ENCODE data around the gene DHX9. TPM values are rescaled to one million over a fixed set of nuclear protein-coding genes. Genes with fewer than 3 reads are reported as not detected.

The DHX9 gene
- total RNA-seq, 1 experiment from 2014 or later, result 220 TPM

- no peak overlapping the region for H2AFZ ChIP-seq (ENCODE audit: low read depth, low read length, poor library complexity, severe bottlenecking)
- no peaks in the 10 kb centered on the region for H3K9me2 ChIP-seq (ENCODE audit: insufficient read depth)
- TF ChIP-seq, protein P1, sequence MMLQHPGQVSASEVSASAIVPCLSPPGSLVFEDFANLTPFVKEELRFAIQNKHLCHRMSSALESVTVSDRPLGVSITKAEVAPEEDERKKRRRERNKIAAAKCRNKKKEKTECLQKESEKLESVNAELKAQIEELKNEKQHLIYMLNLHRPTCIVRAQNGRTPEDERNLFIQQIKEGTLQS (IDR thresholded peaks at IDR 0.05), result no peak
- TF ChIP-seq ZFX (IDR thresholded peaks at IDR 0.05) (no peak), CEBPB (IDR thresholded peaks at IDR 0.05; ENCODE audit: low read depth) (no peak), ZBTB33 (IDR thresholded peaks at IDR 0.05; ENCODE audit: extremely low read depth, insufficient replicate concordance, low read length) (no peak), ELF1 (IDR thresholded peaks at IDR 0.05; ENCODE audit: borderline replicate concordance, low read depth) (no peak)
- intact Hi-C loops (cut with micrococcal nuclease), result no loop called here
- H3K9me3 ChIP-seq (ENCODE audit: control insufficient read depth in 1 of 2, insufficient read depth in 1 of 2, low read depth in 1 of 2, low read length in 2 of 2), result no peaks in the 10 kb centered on the region
- H3K27ac ChIP-seq (ENCODE audit: low read depth, low read length), result no peak overlapping the region
- peaks cover 99% of the 10 kb centered on the region for H3K79me2 ChIP-seq (ENCODE audit: insufficient read depth, low read length)
- no peak overlapping the region for H3K9ac ChIP-seq (ENCODE audit: low read length)
- peaks cover 26% of the 10 kb centered on the region; the same call in 1 of the 2 replicates for H4K20me1 ChIP-seq (ENCODE audit: insufficient read depth)
- no peaks in the 10 kb centered on the region for H3K4me1 ChIP-seq (ENCODE audit: control insufficient read depth in 1 of 2, insufficient read depth in 2 of 2, low read length in 2 of 2)
- CTCF ChIA-PET, result no interaction called here
- no peak overlapping the region for H3K4me3 ChIP-seq (replicated peaks in 1 of 2; ENCODE audit: low read depth in 1 of 2, low read length in 2 of 2)
- DNase-seq (ENCODE audit: low read depth, low spot score) (no peak), ATAC-seq (no peak)
- no peaks in the 10 kb centered on the region for H3K27me3 ChIP-seq (ENCODE audit: insufficient read depth, low read length)
- RAD21 ChIA-PET (ENCODE audit: low non-redundant PET in 1 of 2, low total read pairs in 2 of 2, uncharacterized antibody in 2 of 2, unreplicated experiment in 2 of 2), result no interaction called here
- no TSS peak for BruUV-seq (replicated peaks)
- no peak overlapping the region for H3K4me2 ChIP-seq (ENCODE audit: low read length)
- H3K36me3 ChIP-seq (ENCODE audit: control insufficient read depth in 1 of 2, insufficient read depth in 2 of 2, low read length in 2 of 2), result peaks cover 90 to 95% of the 10 kb centered on the region in 2 experiments
- POLR2A ChIA-PET, result no interaction called here
Measured at GRCh38 chr1:182863940-182864339, 24.8 kb downstream of the DHX9 start.

DNA sequence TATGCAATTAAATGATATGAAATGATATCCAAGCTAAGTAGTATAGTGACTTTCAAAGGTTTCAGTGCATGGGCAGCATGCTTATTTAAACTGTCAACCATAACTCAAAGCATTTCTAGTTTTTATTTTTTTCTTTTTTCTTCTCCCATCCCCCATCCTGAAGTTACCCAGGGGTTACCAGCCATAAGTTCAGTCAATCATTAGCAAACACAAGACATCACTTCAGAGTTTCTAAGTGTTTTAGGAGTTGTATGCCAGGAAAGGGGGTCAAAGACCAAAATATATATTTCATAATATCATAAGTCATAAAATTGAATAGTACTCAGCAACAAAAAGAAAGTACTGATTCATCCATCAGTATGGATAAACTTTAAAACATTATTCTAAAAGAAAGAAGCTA is 28.7 kb downstream of the DHX9 start:
- no TSS peak for BruUV-seq (replicated peaks)

More for the DNA sequence above, 28.7 kb downstream of the DHX9 start:
- H3K9me3 ChIP-seq (ENCODE audit: control insufficient read depth in 1 of 2, insufficient read depth in 1 of 2, low read depth in 1 of 2, low read length in 2 of 2), result no peaks in the 10 kb centered on the region
- ChIA-PET POLR2A (no interaction called here), RAD21 (ENCODE audit: low non-redundant PET in 1 of 2, low total read pairs in 2 of 2, uncharacterized antibody in 2 of 2, unreplicated experiment in 2 of 2) (no interaction called here), CTCF (no interaction called here)
- no peaks in the 10 kb centered on the region for H3K9me2 ChIP-seq (ENCODE audit: insufficient read depth)
- ATAC-seq, result no peak
- no peaks in the 10 kb centered on the region for H3K4me1 ChIP-seq (ENCODE audit: control insufficient read depth in 1 of 2, insufficient read depth in 2 of 2, low read length in 2 of 2)
- H4K20me1 ChIP-seq (ENCODE audit: insufficient read depth), result peaks cover 22% of the 10 kb centered on the region; the same call in 1 of the 2 replicates
- H3K36me3 ChIP-seq (ENCODE audit: control insufficient read depth in 1 of 2, insufficient read depth in 2 of 2, low read length in 2 of 2), result peaks cover 92 to 93% of the 10 kb centered on the region in 2 experiments
- no peaks in the 10 kb centered on the region for H3K27me3 ChIP-seq (ENCODE audit: insufficient read depth, low read length)
- H3K4me3 ChIP-seq (replicated peaks in 1 of 2; ENCODE audit: low read depth in 1 of 2, low read length in 2 of 2), result no peak overlapping the region
- no peak for DNase-seq (ENCODE audit: low read depth, low spot score)
- no peak overlapping the region for H3K4me2 ChIP-seq (ENCODE audit: low read length)
- TF ChIP-seq, protein P1 (IDR thresholded peaks at IDR 0.05), result no peak
- TF ChIP-seq ZBTB33 (IDR thresholded peaks at IDR 0.05; ENCODE audit: extremely low read depth, insufficient replicate concordance, low read length), result no peak
- TF ChIP-seq SRF (IDR thresholded peaks at IDR 0.05; ENCODE audit: low read depth), result no peak
- TF ChIP-seq ELF1 (IDR thresholded peaks at IDR 0.05; ENCODE audit: borderline replicate concordance, low read depth), result no peak
- no peak for TF ChIP-seq CEBPB (IDR thresholded peaks at IDR 0.05; ENCODE audit: low read depth)
- TF ChIP-seq SIN3A (IDR thresholded peaks at IDR 0.05; ENCODE audit: low read depth), result no peak
- no peak for TF ChIP-seq YY1 (IDR thresholded peaks at IDR 0.05; ENCODE audit: extremely low read depth, insufficient replicate concordance, low read depth, low read length)
- no peak for TF ChIP-seq ZFX (IDR thresholded peaks at IDR 0.05)
- TF ChIP-seq SP1 (IDR thresholded peaks at IDR 0.05; ENCODE audit: low read depth), result no peak
- H2AFZ ChIP-seq (ENCODE audit: low read depth, low read length, poor library complexity, severe bottlenecking), result no peak overlapping the region
- peaks cover 97% of the 10 kb centered on the region for H3K79me2 ChIP-seq (ENCODE audit: insufficient read depth, low read length)
- H3K9ac ChIP-seq (ENCODE audit: low read length), result no peak overlapping the region
- intact Hi-C loops (cut with micrococcal nuclease), result no loop called here
- H3K27ac ChIP-seq (ENCODE audit: low read depth, low read length), result no peak overlapping the region

All from HCT116 (cell line).